ENCODE measurements around the gene PPP2R2D. TPM values are rescaled to one million over a fixed set of nuclear protein-coding genes. Genes with fewer than 3 reads are reported as not detected.

PPP2R2D gene
- polyA plus RNA-seq, 1 experiment, result 27.2 TPM

GRCh38 chr10:131889755-131890154, 11.1 kb upstream of the PPP2R2D start:
- no peak overlapping the region for H3K27ac ChIP-seq (ENCODE audit: low read depth, low read length)
- H3K4me3 ChIP-seq (ENCODE audit: low read depth, low read length), result no peak overlapping the region
- no peak for TF ChIP-seq CTCF (IDR thresholded peaks at IDR 0.05; ENCODE audit: low read depth, low read length)
- ChIA-PET CTCF (interaction anchor here (0.7 kb wide), 1 partner anchor 133 kb away, joined by 3 read pairs; no protein-coding TSS in a partner anchor), POLR2A (no interaction called here)
- DNase-seq (ENCODE audit: low read depth, low spot score), result no peak
- peaks cover 20% of the 10 kb centered on the region for H3K27me3 ChIP-seq (ENCODE audit: control insufficient read depth, insufficient read depth, low read length)
- H3K9me3 ChIP-seq (ENCODE audit: control insufficient read depth, insufficient read depth, low read length), result no peaks in the 10 kb centered on the region; the same call in 1 of the 2 replicates

GRCh38 chr10:131890276-131891195, 10.3 kb upstream of the PPP2R2D start:
- Histone ChIP-seq H3K4me3 (ENCODE audit: low read depth, low read length) (no peak overlapping the region), H3K9me3 (ENCODE audit: control insufficient read depth, insufficient read depth, low read length) (no peaks in the 10 kb centered on the region), H3K27ac (ENCODE audit: low read depth, low read length) (no peak overlapping the region), H3K27me3 (ENCODE audit: control insufficient read depth, insufficient read depth, low read length) (peaks cover 23% of the 10 kb centered on the region)
- TF ChIP-seq CTCF (IDR thresholded peaks at IDR 0.05; ENCODE audit: low read depth, low read length), result no peak
- ChIA-PET POLR2A (no interaction called here), CTCF (interaction anchor here (0.7 kb wide), 1 partner anchor 132 kb away, joined by 3 read pairs; no protein-coding TSS in a partner anchor)
- DNase-seq (ENCODE audit: low read depth, low spot score), result no peak

GRCh38 chr10:131891196-131891928, 9.4 kb upstream of the PPP2R2D start:
- Histone ChIP-seq H3K27ac (ENCODE audit: low read depth, low read length) (no peak overlapping the region), H3K9me3 (ENCODE audit: control insufficient read depth, insufficient read depth, low read length) (no peaks in the 10 kb centered on the region), H3K4me3 (ENCODE audit: low read depth, low read length) (no peak overlapping the region), H3K27me3 (ENCODE audit: control insufficient read depth, insufficient read depth, low read length) (peaks cover 28% of the 10 kb centered on the region)
- ChIA-PET POLR2A (no interaction called here), CTCF (interaction anchor here (0.9 kb wide), 2 partner anchors 131 to 252 kb away, joined by 3 to 7 read pairs; no protein-coding TSS in a partner anchor)
- TF ChIP-seq CTCF (IDR thresholded peaks at IDR 0.05; ENCODE audit: low read depth, low read length), result no peak
- no peak for DNase-seq (ENCODE audit: low read depth, low spot score)

- POLR2A ChIA-PET, result no interaction called here
- no peaks in the 10 kb centered on the region for H3K9me3 ChIP-seq (ENCODE audit: control insufficient read depth, insufficient read depth, low read length)
These were observed 8.6 kb upstream of the PPP2R2D start for GRCh38 chr10:131891929-131892805.

More at GRCh38 chr10:131891929-131892805, 8.6 kb upstream of the PPP2R2D start:
- no peak for DNase-seq (ENCODE audit: low read depth, low spot score)
- H3K4me3 ChIP-seq (ENCODE audit: low read depth, low read length), result no peak overlapping the region
- peaks cover 29% of the 10 kb centered on the region for H3K27me3 ChIP-seq (ENCODE audit: control insufficient read depth, insufficient read depth, low read length)
- no peak overlapping the region for H3K27ac ChIP-seq (ENCODE audit: low read depth, low read length)
- CTCF ChIA-PET, result interaction anchor here (0.9 kb wide), 2 partner anchors 131 to 251 kb away, joined by 3 to 7 read pairs; no protein-coding TSS in a partner anchor
- no peak for TF ChIP-seq CTCF (IDR thresholded peaks at IDR 0.05; ENCODE audit: low read depth, low read length)
